Measurements from ENCODE around the gene TPO.

DNA sequence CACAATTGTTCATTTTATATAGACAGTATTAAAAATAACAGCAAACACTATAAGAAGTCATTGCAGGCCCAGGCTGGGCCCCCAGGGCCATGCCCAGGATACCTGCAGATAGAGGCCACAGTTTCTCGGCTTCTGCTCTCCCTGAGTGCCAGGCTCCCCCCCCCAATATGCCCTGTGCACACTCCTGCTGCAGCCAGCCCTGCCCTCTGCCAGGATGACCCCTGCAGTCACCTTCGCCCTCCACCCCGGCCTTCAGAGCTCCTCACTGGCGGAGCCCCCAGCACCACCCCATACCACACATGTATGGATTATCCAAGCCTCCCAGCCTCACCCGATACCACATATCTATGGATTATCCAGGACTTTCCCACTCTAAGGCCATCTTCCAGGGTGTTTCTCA, 104.5 kb downstream of the TPO start:
- TF ChIP-seq, protein P1, sequence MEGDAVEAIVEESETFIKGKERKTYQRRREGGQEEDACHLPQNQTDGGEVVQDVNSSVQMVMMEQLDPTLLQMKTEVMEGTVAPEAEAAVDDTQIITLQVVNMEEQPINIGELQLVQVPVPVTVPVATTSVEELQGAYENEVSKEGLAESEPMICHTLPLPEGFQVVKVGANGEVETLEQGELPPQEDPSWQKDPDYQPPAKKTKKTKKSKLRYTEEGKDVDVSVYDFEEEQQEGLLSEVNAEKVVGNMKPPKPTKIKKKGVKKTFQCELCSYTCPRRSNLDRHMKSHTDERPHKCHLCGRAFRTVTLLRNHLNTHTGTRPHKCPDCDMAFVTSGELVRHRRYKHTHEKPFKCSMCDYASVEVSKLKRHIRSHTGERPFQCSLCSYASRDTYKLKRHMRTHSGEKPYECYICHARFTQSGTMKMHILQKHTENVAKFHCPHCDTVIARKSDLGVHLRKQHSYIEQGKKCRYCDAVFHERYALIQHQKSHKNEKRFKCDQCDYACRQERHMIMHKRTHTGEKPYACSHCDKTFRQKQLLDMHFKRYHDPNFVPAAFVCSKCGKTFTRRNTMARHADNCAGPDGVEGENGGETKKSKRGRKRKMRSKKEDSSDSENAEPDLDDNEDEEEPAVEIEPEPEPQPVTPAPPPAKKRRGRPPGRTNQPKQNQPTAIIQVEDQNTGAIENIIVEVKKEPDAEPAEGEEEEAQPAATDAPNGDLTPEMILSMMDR (IDR thresholded peaks at IDR 0.05; ENCODE audit: poor library complexity, severe bottlenecking), result no peak
- TF ChIP-seq EZH2 (IDR thresholded peaks at IDR 0.05; ENCODE audit: borderline replicate concordance, insufficient read depth, low read length, poor library complexity, severe bottlenecking) (no peak), TAF1 (IDR thresholded peaks at IDR 0.05; ENCODE audit: low read depth) (no peak), MXI1 (conservative IDR thresholded peaks at IDR 0.05; ENCODE audit: poor library complexity, severe bottlenecking) (no peak), EP300 (conservative IDR thresholded peaks at IDR 0.05; ENCODE audit: poor library complexity, severe bottlenecking) (no peak), POLR2AphosphoS5 (IDR thresholded peaks at IDR 0.05) (no peak)
- TF ChIP-seq, protein P2, sequence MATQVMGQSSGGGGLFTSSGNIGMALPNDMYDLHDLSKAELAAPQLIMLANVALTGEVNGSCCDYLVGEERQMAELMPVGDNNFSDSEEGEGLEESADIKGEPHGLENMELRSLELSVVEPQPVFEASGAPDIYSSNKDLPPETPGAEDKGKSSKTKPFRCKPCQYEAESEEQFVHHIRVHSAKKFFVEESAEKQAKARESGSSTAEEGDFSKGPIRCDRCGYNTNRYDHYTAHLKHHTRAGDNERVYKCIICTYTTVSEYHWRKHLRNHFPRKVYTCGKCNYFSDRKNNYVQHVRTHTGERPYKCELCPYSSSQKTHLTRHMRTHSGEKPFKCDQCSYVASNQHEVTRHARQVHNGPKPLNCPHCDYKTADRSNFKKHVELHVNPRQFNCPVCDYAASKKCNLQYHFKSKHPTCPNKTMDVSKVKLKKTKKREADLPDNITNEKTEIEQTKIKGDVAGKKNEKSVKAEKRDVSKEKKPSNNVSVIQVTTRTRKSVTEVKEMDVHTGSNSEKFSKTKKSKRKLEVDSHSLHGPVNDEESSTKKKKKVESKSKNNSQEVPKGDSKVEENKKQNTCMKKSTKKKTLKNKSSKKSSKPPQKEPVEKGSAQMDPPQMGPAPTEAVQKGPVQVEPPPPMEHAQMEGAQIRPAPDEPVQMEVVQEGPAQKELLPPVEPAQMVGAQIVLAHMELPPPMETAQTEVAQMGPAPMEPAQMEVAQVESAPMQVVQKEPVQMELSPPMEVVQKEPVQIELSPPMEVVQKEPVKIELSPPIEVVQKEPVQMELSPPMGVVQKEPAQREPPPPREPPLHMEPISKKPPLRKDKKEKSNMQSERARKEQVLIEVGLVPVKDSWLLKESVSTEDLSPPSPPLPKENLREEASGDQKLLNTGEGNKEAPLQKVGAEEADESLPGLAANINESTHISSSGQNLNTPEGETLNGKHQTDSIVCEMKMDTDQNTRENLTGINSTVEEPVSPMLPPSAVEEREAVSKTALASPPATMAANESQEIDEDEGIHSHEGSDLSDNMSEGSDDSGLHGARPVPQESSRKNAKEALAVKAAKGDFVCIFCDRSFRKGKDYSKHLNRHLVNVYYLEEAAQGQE (IDR thresholded peaks at IDR 0.05; ENCODE audit: borderline replicate concordance), result no peak
